Ureter (tissue), 1 donor: ENCODE results near the gene BHLHA9. TPM values are rescaled to one million over a fixed set of nuclear protein-coding genes. Genes with fewer than 3 reads are reported as not detected.

Experiments
- DNase-seq: peaks from one replicate; pipeline ENCODE4 v3.0.0-alpha.2; 2020; ENCODE audit warnings: low spot score
- total RNA-seq: library from RNA; stranded (reverse); gene quantifications from one replicate; pipeline ENCODE4 v1.2.4, GENCODE V29; 2023
- donor health status: DM: yes; HTN: yes; CAD: no.

Gene BHLHA9
- total RNA-seq, 1 donor from 2014 or later: not detected

GRCh38 chr17:1255041-1255440 is 15.2 kb upstream of the BHLHA9 start:
- no peak for DNase-seq

- DNase-seq: no peak
These were observed 13.5 kb upstream of the BHLHA9 start for GRCh38 chr17:1256699-1257098.

GRCh38 chr17:1260086-1260769 is 10.0 kb upstream of the BHLHA9 start:
- no peak for DNase-seq

GRCh38 chr17:1260770-1261161 is 9.5 kb upstream of the BHLHA9 start:
- no peak for DNase-seq

- no peak for DNase-seq
These were observed 6.0 kb upstream of the BHLHA9 start for GRCh38 chr17:1264196-1264595.

GRCh38 chr17:1267471-1267943 is 2.7 kb upstream of the BHLHA9 start:
- DNase-seq: no peak

- DNase-seq: no peak
These were observed 783 bp downstream of the BHLHA9 start for GRCh38 chr17:1271030-1271423.

GRCh38 chr17:1271441-1271840 is 1.2 kb downstream of the BHLHA9 start:
- DNase-seq: no peak

- DNase-seq: no peak
These were observed 2.5 kb downstream of the BHLHA9 start for GRCh38 chr17:1272701-1273100.

GRCh38 chr17:1273492-1274244 is 3.4 kb downstream of the BHLHA9 start:
- DNase-seq: no peak

GRCh38 chr17:1274245-1274608 is 4.0 kb downstream of the BHLHA9 start:
- DNase-seq: no peak

- DNase-seq: no peak
These were observed 5.1 kb downstream of the BHLHA9 start for GRCh38 chr17:1275205-1275961.

- DNase-seq: peak; percentile 62
These were observed 5.9 kb downstream of the BHLHA9 start for GRCh38 chr17:1275962-1276736.

GRCh38 chr17:1280652-1281051 is 10.4 kb downstream of the BHLHA9 start:
- no peak for DNase-seq

- DNase-seq: no peak
These were observed 16.3 kb downstream of the BHLHA9 start for GRCh38 chr17:1286379-1287106.

GRCh38 chr17:1289695-1290094 is 19.5 kb downstream of the BHLHA9 start:
- DNase-seq: no peak

- DNase-seq: no peak
These were observed 20.4 kb downstream of the BHLHA9 start for GRCh38 chr17:1290676-1291075.

GRCh38 chr17:1294157-1294717 is 24.0 kb downstream of the BHLHA9 start:
- no peak for DNase-seq

- DNase-seq: no peak
These were observed 28.4 kb downstream of the BHLHA9 start for GRCh38 chr17:1298606-1299005.

GRCh38 chr17:1299552-1300370 is 29.5 kb downstream of the BHLHA9 start:
- no peak for DNase-seq
